Endothelial cell of umbilical vein (primary cell): ENCODE data around the gene ATP1A3. TPM values are rescaled to one million over a fixed set of nuclear protein-coding genes. Genes with fewer than 3 reads are reported as not detected.
A peak's percentile ranks its signal among the peaks of the same experiment; 100 is the strongest.

ENCODE experiments used
- Bru-seq: library from RNA; stranded (reverse); fragments of 400-500 nt; gene quantifications from one replicate; lab custom pipeline; 2021; lab: Mats Ljungman, UMichigan
- BruChase-seq, 2 experiments: library from RNA; stranded (reverse); fragments of 400-500 nt; gene quantifications; one replicate each; lab custom pipeline; 2021; lab: Mats Ljungman, UMichigan
- BruUV-seq: library from RNA; stranded (reverse); fragments of 400-500 nt; replicated peaks from 2 replicates; lab custom pipeline; 2021; lab: Mats Ljungman, UMichigan
- CTCF ChIA-PET: fragments of 300-600, 350-600 bp; sonication (Branson Sonifier 250); formaldehyde crosslinking; loops from one replicate; lab custom pipeline; 2021; ENCODE audit warnings: antibody characterized with exemption, inconsistent platforms; lab: Charles Lee
- POLR2A ChIA-PET: fragments of 300-600, 350-600 bp; sonication (Branson Sonifier 250); formaldehyde crosslinking; loops from one replicate; lab custom pipeline; 2021; ENCODE audit warnings: antibody characterized with exemption, inconsistent platforms; lab: Charles Lee
- DNase-seq: peaks from one replicate; pipeline ENCODE4 v3.0.0-alpha.2; 2011; ENCODE audit warnings: low read depth, low spot score
- FAIRE-seq: peaks from 2 replicates; lab custom pipeline; 2011; peaks lifted over from hg19 to GRCh38; lab: Jason Lieb, UNC
- H2AFZ ChIP-seq: 2 replicates; pipeline ENCODE4 v1.6.0; 2012; ENCODE audit warnings: low read depth, low read length, control low read depth, inconsistent platforms
- H3K27ac ChIP-seq: 2 replicates; pipeline ENCODE4 v1.5.1; 2011; ENCODE audit warnings: low read depth, mild to moderate bottlenecking, control low read depth, low read length, moderate library complexity; ENCODE audit not compliant: insufficient read depth
- H3K27me3 ChIP-seq, 2 experiments: 2 replicates each; pipeline versions ENCODE4 v1.6.0 to v1.6.1; 2011; ENCODE audit warnings: low read length in 2 of 2, mixed read lengths in 1 of 2; ENCODE audit not compliant: control insufficient read depth in 2 of 2, insufficient read depth in 2 of 2
- H3K36me3 ChIP-seq, 2 experiments: 2 replicates in 1 of 2; 3 replicates in 1 of 2; pipeline ENCODE4 v1.5.1; 2011; ENCODE audit warnings: low read length in 2 of 2, mild to moderate bottlenecking in 1 of 2, moderate library complexity in 1 of 2; ENCODE audit not compliant: control insufficient read depth in 2 of 2, insufficient read depth in 2 of 2; ENCODE audit errors: extremely low read depth in 1 of 2
- H3K4me1 ChIP-seq: 3 replicates; pipeline ENCODE4 v1.5.1; 2011; ENCODE audit warnings: mild to moderate bottlenecking, low read length; ENCODE audit not compliant: control insufficient read depth, insufficient read depth; ENCODE audit errors: extremely low read depth
- H3K4me2 ChIP-seq: 2 replicates; pipeline ENCODE4 v1.6.1; 2011; ENCODE audit warnings: low read length, control low read depth, mixed read lengths; ENCODE audit not compliant: insufficient read depth
- H3K4me3 ChIP-seq, 3 experiments: fragments of 200-600 bp in 1 of 3; sonication (generic), shearing (Covaris generic) in 1 of 3; replicated peaks in 1 of 3; 2 replicates each; pipeline ENCODE4 v1.5.1; 2011 to 2016; ENCODE audit warnings: control low read depth in 3 of 3, low read length in 3 of 3, mild to moderate bottlenecking in 2 of 3, inconsistent platforms in 1 of 3, low read depth in 1 of 3, moderate library complexity in 1 of 3; ENCODE audit not compliant: insufficient read depth in 1 of 3
- H3K79me2 ChIP-seq: 2 replicates; pipeline ENCODE4 v1.6.0; 2012; ENCODE audit warnings: low read length, inconsistent platforms; ENCODE audit not compliant: control insufficient read depth, insufficient read depth
- H3K9ac ChIP-seq: replicated peaks from 2 replicates; pipeline ENCODE3; 2011; ENCODE audit warnings: low read length, control low read depth; ENCODE audit not compliant: insufficient read depth; ENCODE audit errors: extremely low read depth
- H3K9me1 ChIP-seq: replicated peaks from 3 replicates; pipeline ENCODE4 v1.6.0; 2011; ENCODE audit warnings: mild to moderate bottlenecking, low read length; ENCODE audit not compliant: control insufficient read depth, insufficient read depth; ENCODE audit errors: extremely low read depth
- H3K9me3 ChIP-seq: replicated peaks from 2 replicates; pipeline ENCODE4 v1.5.1; 2012; ENCODE audit warnings: low read length, inconsistent platforms; ENCODE audit not compliant: control insufficient read depth, insufficient read depth
- H4K20me1 ChIP-seq: replicated peaks from 2 replicates; pipeline ENCODE3; 2011; ENCODE audit warnings: mild to moderate bottlenecking, low read length; ENCODE audit not compliant: control insufficient read depth, insufficient read depth; ENCODE audit errors: extremely low read depth
- EZH2 ChIP-seq: IDR thresholded peaks from 2 replicates; pipeline ENCODE4 v1.6.1; 2012; ENCODE audit warnings: borderline replicate concordance, low read depth, mild to moderate bottlenecking, moderate library complexity, low read length, inconsistent platforms; ENCODE audit not compliant: severe bottlenecking
- FOS ChIP-seq: IDR thresholded peaks from 2 replicates; pipeline ENCODE4 v1.6.1; 2011; ENCODE audit warnings: mild to moderate bottlenecking, low read length, moderate library complexity, borderline replicate concordance; ENCODE audit not compliant: insufficient read depth
- MAX ChIP-seq: IDR thresholded peaks from 2 replicates; pipeline ENCODE4 v1.6.1; 2011; ENCODE audit not compliant: insufficient read depth, insufficient read length
- MYC ChIP-seq: IDR thresholded peaks from one replicate; pipeline ENCODE4 v1.6.1; 2011; ENCODE audit warnings: mild to moderate bottlenecking, low read depth, low read length
- POLR2A ChIP-seq: IDR thresholded peaks from 2 replicates; pipeline ENCODE4 v1.6.1; 2012; ENCODE audit warnings: low read depth, mild to moderate bottlenecking, control low read depth, low read length
- POLR2AphosphoS5 ChIP-seq: IDR thresholded peaks from 2 replicates; pipeline ENCODE4 v1.6.1; 2012; ENCODE audit warnings: low read depth, mild to moderate bottlenecking, control low read depth, low read length, moderate library complexity; ENCODE audit not compliant: insufficient read depth
- dilution Hi-C: fragments of 300-500 bp; cut with MboI; formaldehyde crosslinking; loops from one replicate; pipeline ENCODE4 v1.15.0; 2019; ENCODE audit warnings: low sequenced_read_pairs; ENCODE audit not compliant: extremely low pct_ligation_motif_present
- intact Hi-C: fragments of 100-400 bp; cut with micrococcal nuclease; formaldehyde crosslinking; loops from one replicate; pipeline ENCODE4 v1.10.0; 2022
- long read RNA-seq: library from polyadenylated mRNA; stranded (forward); transcript quantifications from one replicate; pipeline ENCODE4 v2.0.0, GENCODE V29; 2021
- polyA minus RNA-seq, 3 experiments: library from RNA; depleted of rRNA, polyadenylated mRNA; stranded (reverse); fragments of >200 nt; gene quantifications; 1 replicate in 1 of 3; 2 replicates in 2 of 3; pipeline ENCODE4 v1.2.3, GENCODE V29; 2011
- polyA plus RNA-seq, 4 experiments: library from polyadenylated mRNA; depleted of rRNA in 3 of 4; stranded (reverse) in 3 of 4; unstranded in 1 of 4; fragments of >200 nt; gene quantifications; 2 replicates each; pipeline versions ENCODE4 v1.2.1 to v1.2.3, GENCODE V29; 2011 to 2012; ENCODE audit warnings: missing spikeins in 1 of 4
- total RNA-seq: library from RNA; stranded (reverse); gene quantifications from 2 replicates; pipeline ENCODE4 v1.2.3, GENCODE V29; 2021

Gene ATP1A3
- total RNA-seq: 0.40 TPM in 1 of 2 replicates, not detected in the other
- polyA plus RNA-seq: 0.03 TPM in 1 of 2 replicates, not detected in the other
- polyA plus RNA-seq (2011; cell fraction: cytosol; rRNA removed): 0.04 TPM in 1 of 2 replicates, not detected in the other
- polyA plus RNA-seq (2011; cell fraction: nucleus; rRNA removed): 0.06 and 0.08 TPM in 2 replicates
- 0.05 and 0.09 TPM in 2 replicates for polyA plus RNA-seq (2012)
- 0.11 TPM in 1 of 2 replicates, not detected in the other for polyA minus RNA-seq
- not detected for polyA minus RNA-seq (2011; cell fraction: cytosol; rRNA and poly(A)+ RNA removed)
- not detected in 2 replicates for polyA minus RNA-seq (2011; cell fraction: nucleus; rRNA and poly(A)+ RNA removed)
- not detected for Bru-seq, nascent RNA
- BruChase-seq, experiment 1, labeled RNA remaining after a 6-hour chase: percentile 33 among the genes with signal in this experiment
- not detected for BruChase-seq, experiment 2, labeled RNA remaining after a 2-hour chase
- long read RNA-seq, partial matches to known transcripts: 1 of 2 reads
- long read RNA-seq, other reads (novel, unspliced or antisense): 0 of 2 reads

GRCh38 chr19:41993612-41994483, at the start of gene ATP1A3:
TSS of gene ATP1A3 (minus strand) at chr19:41994230. CDS start at chr19:41994076, 154 bp downstream.
- Histone ChIP-seq H3K27ac (no peak within 1 kb of the TSS), H3K36me3 (no peaks in the 10 kb centered on the region), H3K4me3 (peak within 1 kb of the TSS in 1 of 3 experiments; percentile 21), H3K4me2 (no peak within 1 kb of the TSS), H3K9me3 (no peaks in the 10 kb centered on the region), H3K9ac (no peak within 1 kb of the TSS), H4K20me1 (no peaks in the 10 kb centered on the region), H3K79me2 (no peaks in the 10 kb centered on the region), H2AFZ (peak within 1 kb of the TSS; percentile 1), H3K9me1 (no peaks in the 10 kb centered on the region), H3K27me3 (peaks cover 6 to 20% of the 10 kb centered on the region in 2 experiments), H3K4me1 (no peaks in the 10 kb centered on the region)
- intact Hi-C loops (no loop called here), dilution Hi-C loops (no loop called here)
- peak; percentile 37 for FAIRE-seq
- peak; percentile 39 for DNase-seq
- no peak for TF ChIP-seq POLR2AphosphoS5
- no peak for TF ChIP-seq MAX
- TF ChIP-seq FOS: no peak
- peak; percentile 55 for TF ChIP-seq EZH2
- no peak for TF ChIP-seq MYC
- TF ChIP-seq POLR2A: no peak
- CTCF ChIA-PET: no interaction called here
- POLR2A ChIA-PET: no interaction called here
- BruUV-seq: no TSS peak
